HG03575 (cell line): ENCODE measurements around the gene ZNF813.

Experiments used
- ATAC-seq: cut with Tn5 transposase; IDR thresholded peaks from one replicate; pipeline ENCODE4 v1.9.1; 2021; ENCODE audit not compliant: unreplicated experiment, insufficient number of reproducible peaks, low FRiP score; ENCODE audit errors: extremely low read depth

Gene ZNF813

DNA sequence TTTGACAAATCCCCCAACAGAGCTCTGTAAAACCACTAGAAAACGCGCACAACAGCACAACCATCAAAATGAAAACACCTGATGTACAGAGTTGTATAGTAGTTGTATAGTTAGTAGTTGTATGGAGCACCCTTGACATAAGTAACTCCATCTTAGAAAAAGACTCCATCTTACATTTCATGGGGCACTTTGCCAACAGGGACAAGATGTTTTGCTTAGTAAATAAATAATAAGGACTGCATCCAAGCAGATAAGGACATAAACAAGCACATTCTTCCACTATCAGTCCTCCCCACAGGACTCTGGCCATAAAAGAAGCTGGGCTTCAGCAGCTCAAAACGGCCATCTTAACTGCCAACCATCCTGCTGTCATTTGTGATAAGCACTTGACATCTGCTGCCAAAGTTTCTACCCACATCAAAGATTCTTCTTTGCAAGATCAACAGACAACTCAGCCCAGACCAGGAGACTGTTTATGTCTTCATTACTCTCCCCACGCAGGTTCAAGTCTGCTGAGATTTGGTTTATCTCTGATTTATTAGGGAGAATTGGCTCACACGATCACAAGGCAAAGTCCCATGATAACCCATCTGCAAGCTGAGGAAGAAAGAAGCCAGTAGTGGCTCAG, 49.7 kb downstream of the ZNF813 start:
- no peak for ATAC-seq

DNA sequence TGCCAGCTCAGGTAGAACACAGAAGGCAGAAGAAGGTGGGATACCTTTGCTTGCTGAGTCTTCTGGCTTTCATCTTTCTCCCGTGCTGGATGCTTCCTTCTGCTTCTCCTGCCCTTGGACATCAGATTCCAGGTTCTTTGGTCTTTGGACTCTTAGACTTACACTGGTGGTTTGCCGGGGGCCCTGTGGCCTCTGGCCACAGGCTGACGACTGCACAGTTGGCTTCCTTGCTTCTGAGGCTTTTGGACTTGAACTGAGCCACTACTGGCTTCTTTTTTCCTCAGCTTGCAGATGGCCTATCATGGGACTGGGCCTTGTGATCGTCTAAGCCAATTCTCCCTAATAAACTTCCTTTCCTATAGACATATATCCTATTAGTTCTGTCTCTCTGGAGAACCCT, 50.6 kb downstream of the ZNF813 start:
- ATAC-seq = no peak

DNA sequence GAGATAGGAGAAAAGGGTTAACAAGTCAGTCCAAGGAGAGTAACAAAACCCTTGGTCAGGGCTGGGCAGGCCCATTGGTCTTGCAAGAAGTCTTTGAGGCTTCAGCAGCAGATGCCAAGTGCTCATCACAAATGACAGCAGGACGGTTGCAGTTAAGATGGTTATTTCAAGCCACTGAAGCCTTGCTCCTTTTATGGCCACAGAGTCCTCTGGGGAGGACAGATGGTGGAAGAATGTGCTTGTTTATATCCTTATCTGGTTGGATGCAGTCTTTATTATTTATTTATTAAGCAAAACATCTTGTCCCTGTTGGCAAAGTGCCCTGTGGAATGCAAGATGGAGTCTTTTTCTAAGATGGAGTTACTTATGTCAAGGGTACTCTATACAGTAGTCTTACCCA, 51.2 kb downstream of the ZNF813 start:
- no peak for ATAC-seq

DNA sequence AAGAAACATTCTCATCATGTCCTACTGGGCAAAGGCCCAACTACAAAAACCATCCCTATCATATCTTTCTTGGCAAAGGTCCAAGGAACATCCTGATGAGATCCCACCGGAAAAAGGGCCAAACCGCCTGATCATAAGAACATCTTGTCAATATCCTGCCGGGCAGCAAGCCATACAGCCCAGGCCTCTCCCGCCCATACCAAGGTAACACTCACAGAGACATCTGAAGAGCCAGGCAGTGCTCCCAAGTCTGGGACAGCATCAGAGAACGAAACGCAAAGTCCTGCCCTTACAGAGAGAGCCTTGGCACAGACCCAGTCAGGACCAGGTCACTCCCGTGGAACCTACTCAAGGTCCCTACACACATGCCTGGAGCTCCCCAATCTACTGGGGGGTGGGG, 51.9 kb downstream of the ZNF813 start:
- no peak for ATAC-seq

DNA sequence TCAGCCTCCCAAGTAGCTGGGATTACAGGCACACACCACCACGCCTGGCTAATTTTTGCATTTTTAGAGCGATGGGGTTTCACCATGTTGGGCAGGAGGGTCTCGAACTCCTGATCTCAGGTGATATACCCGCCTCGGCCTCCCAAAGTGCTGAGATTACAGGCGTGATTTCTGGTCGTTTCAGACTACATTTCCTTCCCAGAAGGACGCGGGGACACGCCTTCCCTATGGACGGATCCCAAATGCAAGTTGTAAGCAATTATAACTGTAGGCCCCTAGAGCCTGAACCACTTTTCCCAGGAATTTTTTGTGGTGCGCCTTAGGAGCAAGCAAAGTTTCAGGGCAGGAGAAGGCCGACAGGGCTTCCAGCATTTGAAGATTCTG, 52.6 kb downstream of the ZNF813 start:
- ATAC-seq = no peak

DNA sequence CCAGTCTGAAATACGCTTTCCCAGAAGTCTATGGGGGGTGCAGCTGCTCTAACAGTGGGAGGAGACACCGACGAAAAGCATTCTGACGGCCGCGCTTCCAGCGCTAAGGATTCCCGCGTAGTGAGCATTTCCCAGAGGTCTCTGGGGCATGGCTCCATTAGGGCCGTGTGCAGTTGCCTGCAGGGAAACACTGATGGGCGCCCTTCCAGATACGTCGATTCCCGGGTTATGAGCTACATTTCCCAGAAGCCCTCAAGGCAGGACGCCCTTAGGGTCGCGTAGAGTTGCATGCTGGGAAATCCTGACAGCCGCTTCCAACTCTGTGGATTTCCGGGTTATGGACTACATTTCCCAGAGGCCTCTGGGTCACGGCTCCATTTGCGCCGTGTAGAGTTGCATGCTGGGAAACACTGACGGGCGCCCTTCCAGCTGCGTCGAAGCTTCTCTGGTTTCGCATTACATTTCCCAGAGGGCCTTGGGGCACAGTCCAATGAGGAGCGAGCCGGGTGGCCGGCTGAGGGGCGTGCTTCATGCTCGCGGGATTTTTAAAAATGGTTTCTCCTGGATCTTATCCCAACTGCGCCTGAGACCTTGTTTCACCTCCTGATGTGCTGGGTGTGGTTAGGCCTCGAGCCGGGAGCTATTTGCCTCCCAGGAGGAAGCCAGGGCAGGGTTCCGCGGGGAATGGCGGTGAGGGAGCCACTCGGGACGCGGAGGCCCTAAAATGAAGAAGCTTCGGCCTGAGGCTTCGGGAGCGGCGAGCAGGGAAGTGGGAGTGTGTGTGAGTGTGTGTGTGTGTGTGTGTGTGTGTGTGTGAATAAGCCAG, 53.2 kb downstream of the ZNF813 start:
- ATAC-seq = peak; percentile 65

DNA sequence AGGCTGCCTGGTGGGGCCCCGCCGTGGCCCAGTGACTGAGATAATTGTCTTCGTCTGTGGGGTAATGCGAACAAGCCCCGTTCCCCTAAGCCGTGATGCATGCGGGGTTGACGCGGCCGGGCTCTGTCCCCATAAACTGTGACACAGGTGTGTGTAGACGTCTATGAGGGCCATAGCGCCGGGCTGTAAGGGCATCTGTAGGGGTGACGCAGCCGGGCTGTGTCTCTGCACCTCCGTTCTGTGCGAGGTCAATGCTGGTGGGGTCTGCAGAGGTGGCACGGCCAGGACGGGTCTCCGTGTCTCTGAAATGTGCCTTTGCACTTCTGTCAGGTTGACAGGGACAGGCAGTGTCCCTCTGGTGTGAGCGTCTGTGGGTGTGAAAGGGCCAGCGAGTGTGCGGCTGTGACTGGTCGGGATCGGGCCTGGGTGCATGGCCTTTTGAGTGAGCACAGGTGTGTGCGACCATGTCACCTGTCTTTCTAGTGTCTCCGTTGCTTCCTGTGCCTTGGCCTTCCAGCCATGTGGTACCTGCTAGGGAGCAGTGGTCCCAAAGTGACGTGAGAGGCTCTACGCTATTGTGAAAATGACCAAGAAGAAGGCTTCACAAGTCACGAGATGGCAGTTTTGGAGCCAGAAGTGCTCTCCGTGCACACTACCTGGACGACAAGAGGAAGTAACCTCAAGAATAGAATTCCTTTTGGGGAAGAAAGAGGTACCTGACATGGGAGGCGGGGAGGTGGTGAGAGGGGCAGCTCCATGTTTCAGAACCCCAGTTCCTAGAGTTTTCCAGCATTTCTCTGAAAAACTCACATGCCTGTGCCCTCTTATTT, 54.1 kb downstream of the ZNF813 start:
- ATAC-seq = no peak

DNA sequence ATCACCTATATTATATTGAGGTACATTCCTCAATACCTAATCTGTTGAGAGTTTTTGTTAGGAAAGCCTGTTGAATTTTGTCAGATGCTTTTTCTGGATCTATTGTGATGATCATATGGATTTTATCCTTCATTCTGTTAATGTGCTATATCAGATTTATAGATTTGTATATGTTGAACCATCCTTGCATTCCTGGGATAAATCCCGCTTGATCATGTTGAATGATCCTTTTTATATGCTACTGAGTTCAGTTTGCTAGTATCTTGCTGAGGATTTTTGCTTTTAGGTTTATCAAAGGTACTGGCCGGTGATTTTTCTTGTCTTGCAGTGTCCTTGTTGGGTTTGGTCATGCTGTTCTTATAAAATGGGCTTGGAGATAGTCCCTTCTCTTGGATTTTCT, 58.4 kb downstream of the ZNF813 start:
- ATAC-seq = no peak

DNA sequence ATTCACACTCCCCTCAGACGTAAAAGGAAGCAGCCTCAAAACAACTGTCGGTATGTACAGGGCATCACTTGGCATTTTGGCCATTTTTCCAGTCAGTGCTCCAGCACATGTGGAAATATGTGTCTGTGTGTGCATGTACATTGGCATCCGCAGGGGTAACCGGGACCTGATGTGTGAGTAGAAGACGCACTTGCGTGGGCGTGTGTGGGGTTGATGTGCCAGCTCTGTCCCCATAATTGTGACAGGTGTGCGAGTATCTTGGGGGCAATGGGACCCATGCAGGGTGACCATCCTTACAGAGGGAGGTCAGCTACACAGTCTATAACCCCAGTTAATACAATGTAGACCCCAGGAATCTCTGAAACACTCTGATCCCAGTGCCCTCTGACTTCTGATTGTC, 63.1 kb downstream of the ZNF813 start:
- no peak for ATAC-seq

DNA sequence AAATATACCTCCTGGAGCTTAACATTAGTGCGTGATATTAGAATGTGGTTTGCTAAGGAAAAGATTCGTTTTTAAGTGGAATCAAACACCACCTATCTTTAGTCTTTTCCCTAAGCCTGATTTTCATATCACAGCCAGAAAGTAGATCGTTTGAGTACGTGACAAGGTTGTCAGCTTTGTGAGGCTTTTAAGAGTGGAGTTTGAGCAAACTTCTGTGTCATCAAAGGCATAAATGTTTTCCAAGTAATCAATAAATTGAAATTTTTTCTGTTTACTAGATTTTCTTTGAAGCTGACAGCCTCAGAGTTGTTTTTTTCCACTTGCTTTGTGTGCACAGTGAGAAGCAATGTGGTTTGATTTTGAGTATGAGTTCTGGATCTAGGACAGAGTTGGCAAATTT, 63.9 kb downstream of the ZNF813 start:
- ATAC-seq = no peak

DNA sequence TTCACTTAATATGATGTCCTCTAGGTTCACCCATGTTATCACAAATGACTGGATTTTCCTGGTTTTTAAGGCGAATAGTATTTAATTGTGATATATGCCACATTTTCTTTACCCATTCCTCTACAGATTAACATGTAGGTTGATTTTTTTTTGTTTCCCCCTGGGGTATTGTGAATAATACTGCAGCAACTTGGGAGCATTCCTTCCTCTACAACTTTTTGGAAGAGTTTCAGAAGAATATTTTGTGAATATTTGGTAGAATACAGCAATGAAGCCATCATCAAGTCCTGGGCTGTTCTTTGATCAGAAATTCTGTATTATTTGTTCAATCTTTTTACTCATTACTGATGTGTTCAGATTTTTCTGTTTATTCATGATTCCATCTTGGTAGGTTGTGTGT, 64.8 kb downstream of the ZNF813 start:
- no peak for ATAC-seq

DNA sequence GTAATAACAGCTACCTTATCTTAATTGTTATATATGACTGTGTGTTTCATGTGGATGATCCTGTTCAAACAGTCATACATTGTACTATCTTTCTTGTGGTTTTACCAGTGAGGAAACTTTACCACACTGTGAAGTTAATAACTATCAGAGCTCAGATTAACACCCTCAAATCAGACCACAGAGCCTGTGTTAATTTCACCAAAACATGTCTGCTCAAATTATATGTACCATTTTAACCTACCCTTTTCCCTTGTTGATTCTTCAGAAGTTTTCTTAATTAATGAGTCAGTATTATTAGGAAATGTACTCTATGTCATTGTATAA, 68.7 kb downstream of the ZNF813 start:
- no peak for ATAC-seq

DNA sequence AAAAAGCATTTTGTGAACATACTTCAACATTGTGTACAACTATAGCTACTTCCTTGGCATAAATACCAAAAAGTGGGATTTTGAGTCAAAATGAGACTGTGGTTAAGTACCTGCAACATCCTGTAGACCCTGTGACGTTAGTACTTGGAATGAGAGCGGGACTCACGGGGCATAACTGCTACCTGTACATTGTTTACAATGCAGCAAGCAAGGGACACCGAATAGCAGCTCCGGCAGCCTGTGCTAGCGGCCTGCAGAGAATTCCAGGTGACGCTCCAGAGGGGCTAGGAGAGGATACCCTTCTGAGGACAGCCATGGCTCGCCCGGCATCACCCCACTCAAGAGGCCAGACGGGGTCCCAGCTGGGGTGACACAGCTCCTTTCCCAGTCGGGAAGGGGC, 69.6 kb downstream of the ZNF813 start:
- ATAC-seq = no peak

DNA sequence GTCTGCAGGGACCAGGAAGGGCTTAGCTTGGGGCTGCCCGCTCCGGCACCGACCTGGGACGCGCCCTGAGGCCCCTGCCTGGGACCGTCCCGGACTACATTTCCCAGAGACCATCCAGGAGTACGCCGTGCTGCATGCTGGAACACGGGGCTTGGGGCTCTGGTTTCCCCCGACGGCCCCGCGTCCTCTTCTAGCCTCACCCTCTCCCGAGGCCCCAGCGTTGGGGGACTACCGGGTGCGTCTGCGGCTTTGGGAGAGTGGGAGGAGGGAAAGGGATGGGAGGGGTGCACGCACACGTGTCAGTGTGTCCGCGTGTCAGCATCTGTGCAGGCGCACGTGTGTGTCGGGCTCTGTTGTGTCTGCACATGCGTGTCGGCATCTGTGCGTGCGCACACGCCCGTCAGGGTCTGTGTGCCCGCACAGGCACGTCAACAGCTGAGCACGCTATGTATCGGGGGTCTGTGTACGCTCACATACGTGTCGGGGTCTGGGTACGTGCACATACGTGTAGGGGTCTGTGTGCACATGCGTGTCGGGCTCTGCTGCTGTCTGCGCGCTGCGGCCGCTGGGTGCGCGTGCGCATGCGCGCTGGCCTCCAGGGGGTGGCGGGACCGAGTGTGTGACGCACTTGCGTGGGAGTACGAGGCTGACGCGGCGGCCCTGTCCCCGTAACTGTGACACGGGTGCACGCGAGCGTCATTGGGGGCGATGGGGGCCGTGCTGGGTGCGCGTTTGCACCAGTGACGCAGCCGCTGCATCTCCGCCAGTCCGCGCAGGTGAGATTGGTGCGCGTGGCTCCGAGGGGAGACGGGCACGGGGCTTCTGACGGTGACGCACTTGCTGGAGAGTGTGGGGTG, 70.2 kb downstream of the ZNF813 start, which contains the start of gene ZNF331:
Gene ZNF331 (plus strand): TSS at position 625 of the 857 bp plus-strand sequence. CDS start 31,232 bp downstream, outside the sequence.
- ATAC-seq = no peak

DNA sequence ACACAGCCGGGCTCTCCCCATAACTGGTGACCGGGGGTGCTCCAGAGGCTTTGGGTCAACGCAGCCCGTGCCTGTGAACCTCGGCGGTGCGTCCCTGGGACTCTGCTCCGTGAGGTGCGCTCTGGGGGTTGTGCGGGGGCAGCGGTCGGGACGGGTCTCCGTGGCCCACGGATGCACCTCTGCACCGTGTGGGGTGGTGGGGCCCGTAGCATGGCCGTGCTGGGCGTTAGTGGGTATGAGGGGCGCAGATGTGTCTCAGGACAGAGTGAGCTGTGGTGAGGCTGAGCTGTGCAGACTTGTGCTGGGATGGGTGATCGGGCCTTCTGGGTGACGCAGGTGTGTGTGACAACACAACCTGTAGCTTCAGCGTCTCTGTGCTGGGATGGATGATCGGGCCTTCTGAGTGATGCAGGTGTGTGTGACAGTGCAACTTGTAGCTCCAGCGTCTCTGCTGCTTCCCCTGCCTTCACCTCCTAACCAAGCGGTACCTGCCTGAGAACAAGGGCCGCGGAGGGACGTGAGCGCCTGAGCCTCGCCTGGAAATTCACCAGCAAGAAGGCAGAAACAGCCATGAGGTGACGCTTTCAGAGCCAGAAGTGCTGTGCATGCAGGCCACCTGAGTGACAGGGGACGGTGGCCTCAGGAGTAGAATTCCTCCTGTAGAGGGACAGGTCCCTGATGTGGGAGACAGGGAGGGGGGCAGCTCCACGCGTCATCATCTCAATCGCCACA, 71.0 kb downstream of the ZNF813 start:
- ATAC-seq = no peak

DNA sequence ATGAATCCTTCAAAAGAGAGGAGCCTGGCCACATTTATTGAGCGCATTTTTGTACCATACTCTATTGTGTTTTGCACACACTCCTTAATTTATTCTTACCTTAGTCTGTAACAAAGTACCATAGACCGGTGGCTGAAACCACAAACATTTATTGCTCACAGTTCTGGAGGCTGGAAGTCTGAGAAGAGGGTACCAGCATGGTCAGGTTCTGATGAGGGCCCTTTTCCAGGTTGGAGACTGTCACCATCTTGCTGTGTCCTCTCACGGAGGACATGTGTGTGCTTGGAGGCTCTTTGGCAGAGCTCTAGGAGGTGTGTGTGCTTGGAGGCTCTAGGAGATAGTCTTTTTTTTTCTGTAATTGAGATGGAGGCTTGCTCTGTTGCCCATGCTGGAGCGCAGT, 72.6 kb downstream of the ZNF813 start:
- ATAC-seq = no peak

DNA sequence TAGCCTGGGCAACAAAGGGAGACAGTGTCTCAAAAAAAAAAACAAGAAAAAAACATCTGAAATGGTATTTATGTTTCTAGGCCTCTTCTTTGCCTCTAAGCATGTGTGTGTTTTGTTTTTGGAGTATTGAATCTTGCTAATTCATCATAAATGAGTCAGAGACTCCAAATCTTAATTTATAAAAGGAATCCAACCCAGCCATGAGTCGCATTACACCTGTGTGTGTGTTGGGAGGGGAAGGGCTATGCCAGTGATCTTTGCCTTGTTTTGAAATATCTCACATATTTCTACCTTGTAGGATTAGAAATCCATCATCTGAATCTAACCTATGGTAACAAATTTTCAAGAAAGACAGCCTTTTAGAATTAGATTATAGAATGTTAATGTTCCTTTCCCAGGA, 74.4 kb downstream of the ZNF813 start:
- no peak for ATAC-seq

DNA sequence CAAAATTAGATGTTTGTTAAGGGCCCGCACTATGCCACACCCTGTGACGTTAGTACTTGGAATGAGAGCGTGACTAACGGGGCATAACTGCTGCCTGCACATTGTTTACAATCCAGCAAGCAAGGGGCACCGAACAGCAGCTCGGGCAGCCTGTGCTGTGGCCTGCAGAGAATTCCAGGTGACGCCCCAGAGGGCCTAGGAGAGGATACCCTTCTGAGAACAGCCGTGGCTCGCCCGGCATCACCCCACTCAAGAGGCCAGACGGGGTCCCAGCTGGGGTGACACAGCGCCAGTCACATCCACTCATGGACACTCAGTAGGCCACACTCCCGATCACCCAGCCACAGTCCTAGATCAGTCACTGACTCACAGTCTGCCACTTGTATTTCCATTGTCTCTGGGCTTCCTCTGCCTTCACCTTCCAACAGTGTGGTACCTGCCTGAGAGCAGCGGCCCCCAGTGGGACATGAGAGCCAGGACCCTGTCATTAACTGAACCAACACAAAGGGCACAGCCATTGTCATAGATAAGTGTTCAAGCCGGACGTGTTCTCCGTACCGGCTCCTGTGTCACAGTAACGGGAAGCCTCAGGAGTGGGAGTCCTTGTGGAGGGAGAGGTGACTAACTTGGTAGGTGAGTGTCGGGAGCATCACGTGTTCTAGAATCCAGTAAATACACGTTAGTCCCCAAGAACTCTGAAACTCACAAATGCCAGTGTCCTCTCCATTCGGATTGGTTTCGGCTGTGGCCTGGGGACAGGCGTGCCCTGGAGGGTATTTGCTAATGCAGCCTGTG, 77.9 kb downstream of the ZNF813 start:
- no peak for ATAC-seq
